ENCODE data around the gene ACVR2A.
A peak's percentile ranks its signal among the peaks of the same experiment; 100 is the strongest.

The ACVR2A gene

GRCh38 chr2:147855316-147855715 lies 10.5 kb downstream of the ACVR2A start:
- DNase-seq (ENCODE audit: low spot score), result no peak

- no peak for DNase-seq (ENCODE audit: low spot score)
Measured at GRCh38 chr2:147855977-147856376, 11.1 kb downstream of the ACVR2A start.

GRCh38 chr2:147860009-147860408 lies 15.2 kb downstream of the ACVR2A start:
- DNase-seq (ENCODE audit: low spot score), result no peak

GRCh38 chr2:147862859-147863516 lies 18.2 kb downstream of the ACVR2A start:
- no peak for DNase-seq (ENCODE audit: low spot score)

GRCh38 chr2:147863835-147864234 lies 19.0 kb downstream of the ACVR2A start:
- no peak for DNase-seq (ENCODE audit: low spot score)

GRCh38 chr2:147865560-147865959 lies 20.7 kb downstream of the ACVR2A start:
- DNase-seq (ENCODE audit: low spot score), result no peak

DNA sequence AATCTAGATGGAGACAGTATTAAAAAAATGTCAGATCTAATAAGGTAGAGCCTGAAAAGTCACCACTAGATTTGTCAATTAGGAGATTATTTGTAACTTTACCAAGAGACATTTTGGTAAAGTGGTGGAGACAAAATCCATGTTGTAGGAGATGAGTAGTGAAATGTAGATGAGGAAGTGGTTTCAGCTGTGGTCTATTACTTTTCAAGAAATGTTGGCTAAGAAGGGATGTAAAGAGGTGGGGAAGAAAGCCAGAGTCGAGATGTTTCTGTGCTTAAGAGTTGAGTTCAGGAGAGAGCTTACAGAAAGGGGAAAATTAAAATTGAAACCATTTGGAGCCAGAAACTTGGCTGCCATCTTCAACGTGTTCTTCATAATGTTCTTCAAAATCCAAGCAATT lies 22.2 kb downstream of the ACVR2A start:
- no peak for DNase-seq (ENCODE audit: low spot score)

DNA sequence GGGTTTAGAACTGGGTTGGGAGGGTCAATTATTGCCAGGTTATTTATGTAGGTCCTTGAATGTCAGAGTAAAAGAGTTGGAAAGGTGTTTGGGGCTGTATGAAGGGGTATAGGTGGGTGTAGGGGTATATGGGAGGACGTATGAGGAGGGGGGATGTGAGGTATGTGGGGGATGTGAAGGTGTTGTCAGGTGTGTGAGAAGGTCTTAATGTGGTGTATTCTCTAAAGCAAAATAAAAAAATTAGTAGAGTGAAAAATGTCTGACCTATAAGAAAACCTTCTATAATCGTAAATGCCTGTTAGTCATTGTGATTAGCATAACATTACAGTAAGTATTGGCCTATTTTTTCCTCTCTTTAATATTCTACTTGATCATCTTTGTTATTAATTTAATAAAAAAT lies 25.1 kb downstream of the ACVR2A start:
- DNase-seq (ENCODE audit: low spot score), result no peak

DNA sequence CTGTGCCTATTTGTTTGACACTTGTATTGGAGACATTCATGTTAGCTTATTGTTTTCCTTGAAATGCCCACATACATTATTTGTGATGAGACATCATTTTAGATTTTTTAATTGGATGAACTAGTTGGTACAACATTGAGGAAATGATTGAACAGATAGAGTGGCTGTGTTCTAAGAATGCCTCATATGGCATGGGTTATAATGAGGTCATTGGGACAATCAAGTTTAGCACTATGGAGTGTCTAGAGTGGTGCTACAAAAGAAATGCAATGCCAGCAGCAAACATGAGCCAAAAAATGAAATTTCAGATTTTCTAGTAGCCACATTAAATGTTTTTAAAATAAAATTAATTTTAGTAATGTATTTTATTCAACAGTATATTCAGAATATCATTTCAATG lies 28.1 kb downstream of the ACVR2A start:
- DNase-seq (ENCODE audit: low spot score), result no peak

DNA sequence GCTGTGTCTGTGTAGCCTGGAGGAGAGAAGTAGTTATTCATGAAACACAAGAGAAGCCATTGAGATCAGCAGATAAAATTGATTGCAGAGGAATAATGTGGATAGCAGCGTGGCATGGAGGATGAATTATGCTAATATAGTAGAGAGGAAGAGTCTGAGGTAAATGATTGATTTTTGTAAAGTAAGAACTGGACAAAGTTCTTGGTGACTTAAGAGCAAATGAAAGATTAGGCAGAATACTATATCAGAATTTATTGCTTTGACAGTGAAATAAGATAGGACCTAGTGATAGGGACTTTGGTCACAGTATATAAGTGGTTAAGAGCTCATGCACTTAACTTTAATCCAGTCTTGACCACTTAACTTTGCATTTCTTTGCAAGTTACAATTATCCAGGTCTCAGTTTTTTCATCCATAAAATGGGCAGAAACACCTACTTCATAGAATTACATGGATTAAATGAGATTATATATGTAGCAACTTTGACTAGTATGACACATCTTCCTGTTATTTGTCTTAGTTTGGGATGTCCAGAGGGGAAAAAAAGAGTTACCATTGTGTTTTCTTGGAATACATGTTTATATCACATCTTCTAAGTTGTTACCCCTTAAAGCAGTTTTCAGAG lies 29.1 kb downstream of the ACVR2A start:
- DNase-seq (ENCODE audit: low spot score), result no peak

GRCh38 chr2:147879846-147880245 lies 35.0 kb downstream of the ACVR2A start:
- DNase-seq (ENCODE audit: low spot score), result no peak

DNA sequence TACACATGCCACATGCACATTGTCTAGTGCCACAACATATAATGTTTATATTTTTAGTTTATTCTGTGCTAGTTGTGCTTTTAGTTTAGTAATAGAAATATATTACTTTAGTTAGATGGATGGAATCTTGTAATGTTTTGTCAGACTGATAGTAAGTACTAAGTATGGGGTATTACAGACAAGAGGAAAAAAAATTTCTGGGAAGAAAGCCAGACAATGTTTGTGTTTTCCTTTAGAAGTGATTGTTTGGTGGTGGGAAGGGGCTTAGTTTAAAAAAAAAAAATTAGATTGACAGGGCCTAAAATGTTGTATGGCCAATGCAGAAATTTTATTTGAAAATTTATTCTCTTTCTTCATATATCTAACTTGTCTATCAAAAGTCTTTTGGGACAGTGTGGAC lies 37.8 kb downstream of the ACVR2A start:
- no peak for DNase-seq (ENCODE audit: low spot score)

DNA sequence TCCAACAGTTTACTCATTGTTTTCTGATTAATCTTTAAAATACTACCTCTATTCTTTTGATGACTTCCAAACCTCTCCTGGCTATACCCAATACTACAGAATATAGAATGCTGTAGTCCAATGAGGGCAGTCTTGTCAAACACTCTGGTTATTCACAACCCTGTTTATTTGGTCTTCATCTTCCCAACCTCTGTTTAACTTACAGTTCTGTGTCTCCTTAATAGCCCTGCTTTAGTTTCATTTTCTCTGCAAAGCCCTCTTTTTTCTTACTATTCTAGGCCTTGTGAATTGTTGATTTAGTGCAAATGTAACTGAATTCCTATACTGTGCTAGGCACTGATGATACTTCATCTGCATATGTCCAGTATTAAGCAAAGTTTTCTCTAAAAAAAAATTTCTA lies 40.0 kb downstream of the ACVR2A start:
- DNase-seq (ENCODE audit: low spot score), result no peak

- no peak for DNase-seq (ENCODE audit: low spot score)
Measured at GRCh38 chr2:147886136-147886535, 41.3 kb downstream of the ACVR2A start.

DNA sequence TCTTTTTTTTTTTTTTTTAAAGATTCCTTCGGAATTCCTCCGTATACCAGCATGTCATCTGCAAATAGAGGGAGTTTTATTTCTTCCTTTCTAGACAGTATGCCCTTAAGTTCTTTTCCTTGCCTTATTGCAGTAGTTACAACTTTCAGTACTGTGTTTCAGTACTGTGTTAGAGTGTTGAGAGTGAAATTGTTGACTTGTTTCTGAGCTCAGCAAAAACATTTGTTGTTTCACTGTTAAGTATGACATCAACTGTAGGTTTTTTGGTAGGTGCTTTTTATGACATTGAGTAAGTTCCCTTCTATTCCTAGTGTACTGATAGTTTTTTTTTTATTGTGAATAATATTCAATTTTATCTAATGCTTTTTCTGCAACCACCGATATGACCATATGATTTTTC lies 43.9 kb downstream of the ACVR2A start:
- no peak for DNase-seq (ENCODE audit: low spot score)

GRCh38 chr2:147904051-147904450 lies 59.2 kb downstream of the ACVR2A start:
- DNase-seq (ENCODE audit: low spot score), result no peak

DNA sequence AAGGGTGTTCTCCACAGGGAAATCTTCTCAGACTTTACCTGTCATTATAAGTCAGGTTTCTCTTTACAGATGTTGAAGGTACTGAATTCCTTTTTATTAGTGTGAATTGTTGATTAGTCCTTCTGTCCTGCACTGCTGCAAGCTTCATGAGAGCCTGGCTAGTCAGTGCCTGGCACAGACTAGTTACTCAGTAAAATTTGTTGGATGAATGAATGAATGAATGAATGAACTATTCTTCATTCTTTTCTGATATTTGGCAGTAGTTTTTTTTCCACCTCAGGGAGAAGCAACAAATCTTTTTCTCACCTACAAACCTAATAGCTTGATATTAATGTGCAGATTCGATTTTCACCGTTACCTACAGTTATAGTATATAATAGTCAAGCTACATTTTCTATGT lies 64.3 kb downstream of the ACVR2A start:
- DNase-seq (ENCODE audit: low spot score), result no peak

DNA sequence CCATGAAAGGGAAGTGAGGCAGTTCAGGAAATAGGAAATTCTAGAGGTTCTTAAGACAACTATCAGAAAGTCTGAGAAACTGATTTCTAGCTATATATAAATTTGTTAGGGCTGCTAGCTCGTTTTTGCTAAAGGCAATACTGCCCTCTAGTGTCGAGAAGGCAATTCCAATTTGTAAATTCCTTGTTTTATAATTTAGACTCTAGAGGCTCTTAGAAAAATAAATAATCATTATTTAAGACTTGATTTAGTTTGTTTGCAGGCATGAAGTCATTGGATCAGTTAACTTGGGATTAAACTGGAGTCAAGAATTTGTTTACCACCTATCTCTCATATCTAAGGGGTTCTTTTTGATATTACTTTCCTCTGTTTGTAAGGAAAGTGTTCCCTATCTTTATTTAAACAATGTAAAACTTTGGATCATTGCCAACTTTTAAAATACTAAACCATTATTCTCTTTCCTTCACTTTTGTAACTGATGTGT lies 66.2 kb downstream of the ACVR2A start:
- DNase-seq (ENCODE audit: low spot score), result peak; percentile 67

DNA sequence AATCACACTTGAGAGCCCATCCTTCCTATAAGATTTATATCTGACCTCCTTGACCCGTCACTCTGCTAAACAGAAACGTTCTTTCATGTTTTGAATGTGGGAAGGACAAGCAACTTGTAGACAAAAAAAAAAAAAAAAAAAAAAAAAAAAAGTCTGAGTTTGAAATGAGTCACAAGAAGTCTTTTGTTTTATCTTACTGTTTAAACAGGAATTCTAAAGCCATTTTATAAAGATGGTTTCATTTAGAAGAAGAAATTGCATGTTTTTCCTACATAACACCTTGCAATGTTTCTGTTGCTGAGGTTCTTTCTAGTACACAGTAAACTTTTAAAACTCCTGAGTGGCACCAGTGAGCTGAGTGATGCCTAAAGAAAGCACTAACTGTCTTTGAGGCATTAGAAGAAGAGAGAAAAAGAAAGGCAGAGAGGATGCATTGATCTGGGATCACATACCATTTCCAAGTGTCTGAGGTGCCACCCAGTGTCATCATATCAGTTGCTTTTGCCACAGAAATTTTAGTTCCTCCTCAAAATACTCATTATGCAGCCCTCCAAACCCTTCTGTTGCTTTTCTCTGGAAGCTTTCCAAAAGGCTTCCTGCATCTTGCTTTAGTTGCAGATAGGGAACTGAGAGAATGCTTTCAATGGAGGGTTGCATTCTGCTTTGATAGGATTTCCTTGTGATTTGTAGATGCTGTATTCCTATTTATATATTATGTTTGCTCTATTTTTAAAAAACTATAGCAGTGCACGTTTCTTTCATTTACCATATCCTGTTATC lies 69.1 kb downstream of the ACVR2A start:
- no peak for DNase-seq (ENCODE audit: low spot score)

DNA sequence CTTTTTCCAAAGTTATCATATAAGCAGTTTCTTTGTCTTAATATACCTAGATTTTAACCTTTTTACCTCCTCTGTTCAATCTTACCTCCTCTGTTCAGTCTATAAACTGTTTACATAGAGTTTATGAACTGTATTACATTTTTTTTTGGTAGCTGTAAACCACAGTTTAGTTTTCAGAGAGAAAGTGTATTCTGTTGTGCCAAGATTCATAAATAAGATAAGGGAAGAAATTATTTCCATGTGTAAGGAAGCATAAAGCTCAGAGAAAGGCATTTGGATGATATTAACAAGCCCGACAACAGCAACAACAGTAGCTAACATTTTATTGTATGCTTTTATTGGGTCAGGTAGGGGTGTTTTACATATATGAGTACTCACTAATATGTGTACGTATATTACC lies 71.2 kb downstream of the ACVR2A start:
- no peak for DNase-seq (ENCODE audit: low spot score)

GRCh38 chr2:147916723-147917122 lies 71.9 kb downstream of the ACVR2A start:
- no peak for DNase-seq (ENCODE audit: low spot score)

DNA sequence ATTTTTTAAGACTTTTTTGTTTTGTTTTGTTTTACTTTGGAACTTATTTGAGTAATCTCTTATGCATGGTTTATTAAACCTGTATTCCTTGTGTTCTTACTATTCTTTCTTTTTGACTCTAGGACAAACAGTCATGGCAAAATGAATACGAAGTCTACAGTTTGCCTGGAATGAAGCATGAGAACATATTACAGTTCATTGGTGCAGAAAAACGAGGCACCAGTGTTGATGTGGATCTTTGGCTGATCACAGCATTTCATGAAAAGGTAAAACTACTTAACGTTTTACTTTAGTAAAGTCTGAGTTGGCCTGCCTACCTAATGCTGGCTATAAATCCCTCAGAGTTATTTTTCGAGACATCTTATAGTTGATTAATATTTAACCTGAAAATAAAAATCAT lies 72.3 kb downstream of the ACVR2A start:
- no peak for DNase-seq (ENCODE audit: low spot score)

- DNase-seq (ENCODE audit: low spot score), result no peak
Measured at GRCh38 chr2:147923846-147924245, 79.0 kb downstream of the ACVR2A start.

Measured in CD4-positive, alpha-beta T cell treated with Interleukin-15 for 4 hours (primary cell).